SK-N-MC (cell line): Measurements from ENCODE around the gene OR6P1.

Experiments
- DNase-seq: peaks from one replicate; pipeline ENCODE4 v3.0.0-alpha.2; 2011; ENCODE audit warnings: low read depth, low spot score
- H3K27ac ChIP-seq: fragments of 200-600 bp; sonication (generic); 2 replicates; pipeline ENCODE4 v1.5.1; 2016; ENCODE audit warnings: mixed run types
- H3K36me3 ChIP-seq: fragments of 200-600 bp; sonication (generic); 2 replicates; pipeline ENCODE4 v1.6.1; 2017; ENCODE audit warnings: antibody characterized with exemption, low read length, mixed read lengths; ENCODE audit not compliant: insufficient read depth
- H3K4me3 ChIP-seq: fragments of 200-600 bp; sonication (generic); 2 replicates; pipeline ENCODE4 v1.5.1; 2016
- H3K9ac ChIP-seq: fragments of 200-600 bp; sonication (generic); 2 replicates; pipeline ENCODE4 v1.8.0; 2017; ENCODE audit warnings: mixed run types, mixed read lengths; ENCODE audit not compliant: insufficient read length
- H3K9me3 ChIP-seq: fragments of 200-600 bp; sonication (generic); 2 replicates; pipeline ENCODE4 v1.6.1; 2017; ENCODE audit warnings: low read depth, mild to moderate bottlenecking, antibody characterized with exemption, low read length, moderate library complexity, mixed read lengths
- EZH2 ChIP-seq: fragments of 200-600 bp; sonication (generic); IDR thresholded peaks from one replicate; pipeline ENCODE4 v1.6.1; 2017; ENCODE audit warnings: antibody characterized with exemption
- FOXP2 ChIP-seq: optimal IDR thresholded peaks from 2 replicates; pipeline ENCODE3; 2011; ENCODE audit warnings: mild to moderate bottlenecking, moderate library complexity; ENCODE audit not compliant: insufficient read depth; ENCODE audit errors: extremely low read length, control extremely low read depth
- POLR2AphosphoS5 ChIP-seq: IDR thresholded peaks from 2 replicates; pipeline ENCODE4 v1.6.1; 2012; ENCODE audit warnings: mild to moderate bottlenecking, low read depth, low read length, borderline replicate concordance

Gene OR6P1

DNA sequence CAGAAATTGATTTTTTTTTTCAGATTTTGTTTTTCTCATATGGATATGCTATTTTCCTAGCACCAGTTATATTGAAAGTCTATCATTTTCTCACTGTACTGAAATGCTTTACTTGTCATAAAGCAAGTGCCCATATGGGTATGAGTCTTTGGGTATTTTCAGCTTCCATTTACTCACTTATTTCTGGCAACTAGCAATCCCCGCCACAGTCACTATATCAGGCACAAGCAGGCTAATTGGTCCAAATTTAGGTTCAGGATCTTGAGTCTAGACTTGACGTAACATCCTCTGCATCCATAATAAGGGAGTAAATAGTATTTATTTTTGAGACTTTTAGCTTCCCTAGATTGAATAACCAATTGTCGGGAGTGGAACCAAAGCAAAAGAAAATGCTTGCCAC lies 7.2 kb upstream of the OR6P1 start:
- H3K9ac ChIP-seq: no peak overlapping the region
- H3K9me3 ChIP-seq: no peaks in the 10 kb centered on the region
- no peaks in the 10 kb centered on the region for H3K36me3 ChIP-seq
- no peak for TF ChIP-seq POLR2AphosphoS5
- TF ChIP-seq EZH2: no peak
- no peak for TF ChIP-seq FOXP2
- no peak overlapping the region for H3K27ac ChIP-seq
- H3K4me3 ChIP-seq: no peak overlapping the region
- DNase-seq: no peak

DNA sequence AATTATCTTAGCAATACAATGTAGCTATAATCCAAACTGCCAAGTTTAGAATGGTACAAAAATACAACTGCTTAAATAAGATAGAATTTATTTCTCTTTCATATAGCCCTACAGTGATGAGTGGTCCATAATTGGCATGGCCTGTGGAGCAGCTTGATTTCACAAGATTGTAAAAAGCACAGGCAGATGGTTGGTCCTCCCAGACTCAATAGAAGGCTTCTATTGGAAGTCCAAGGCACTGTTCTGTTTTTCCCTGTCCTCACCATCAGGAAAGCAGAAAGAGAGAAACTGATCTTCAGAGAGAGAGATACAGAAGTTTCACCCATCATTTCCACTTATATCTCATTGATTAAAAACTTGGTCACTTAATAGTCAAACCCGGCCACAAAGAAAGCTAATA lies 1.8 kb upstream of the OR6P1 start:
- Histone ChIP-seq H3K4me3 (no peak overlapping the region), H3K36me3 (no peaks in the 10 kb centered on the region), H3K27ac (no peak overlapping the region), H3K9ac (no peak overlapping the region), H3K9me3 (no peaks in the 10 kb centered on the region)
- DNase-seq: no peak
- no peak for TF ChIP-seq EZH2
- no peak for TF ChIP-seq POLR2AphosphoS5
- TF ChIP-seq FOXP2: no peak

DNA sequence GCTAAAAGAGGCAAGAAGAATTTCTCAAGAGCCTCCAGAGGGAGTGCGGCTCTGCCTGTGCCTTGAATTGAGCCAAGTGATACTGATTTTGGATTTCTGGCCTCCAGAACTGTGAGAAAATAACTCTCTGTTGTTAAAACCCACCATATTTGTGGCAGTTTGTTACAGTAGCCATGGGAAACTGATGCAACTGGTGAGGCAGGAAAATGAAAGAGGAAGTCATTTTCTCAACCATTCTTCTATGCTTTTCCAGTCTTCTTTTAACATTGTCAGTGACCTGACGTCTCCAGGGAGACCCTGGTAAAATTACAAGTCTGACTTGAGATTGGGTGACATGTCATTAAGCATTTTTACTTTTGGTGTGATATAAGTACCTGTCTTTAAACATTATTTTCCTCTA lies 5.8 kb downstream of the OR6P1 start:
- DNase-seq: no peak

DNA sequence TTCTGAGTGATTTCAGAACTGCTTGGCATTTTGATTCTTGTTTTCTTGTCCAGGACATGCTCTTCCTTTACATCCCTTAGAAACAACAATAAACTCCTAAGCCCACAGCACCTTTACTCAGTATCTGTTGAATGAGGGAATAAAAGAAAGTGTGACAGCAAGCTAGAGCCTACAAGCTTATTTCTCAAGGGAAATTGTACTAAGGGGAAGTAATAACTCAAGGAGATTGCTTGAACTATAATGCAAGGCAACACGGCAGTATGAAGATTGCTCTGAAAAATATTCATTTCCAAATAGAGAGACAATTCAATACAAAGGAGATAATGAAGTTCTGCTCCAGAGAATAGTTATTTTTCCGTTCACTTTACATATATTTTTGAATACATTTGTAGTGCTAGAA lies 6.5 kb downstream of the OR6P1 start:
- no peak for TF ChIP-seq FOXP2
- no peaks in the 10 kb centered on the region for H3K9me3 ChIP-seq
- no peaks in the 10 kb centered on the region for H3K36me3 ChIP-seq
- no peak overlapping the region for H3K27ac ChIP-seq
- H3K9ac ChIP-seq: no peak overlapping the region
- no peak overlapping the region for H3K4me3 ChIP-seq
- no peak for DNase-seq

More for the DNA sequence above, 5.8 kb downstream of the OR6P1 start:
- Histone ChIP-seq H3K4me3 (no peak overlapping the region), H3K36me3 (no peaks in the 10 kb centered on the region), H3K9me3 (no peaks in the 10 kb centered on the region), H3K27ac (no peak overlapping the region), H3K9ac (no peak overlapping the region)
- TF ChIP-seq FOXP2 (no peak), POLR2AphosphoS5 (no peak), EZH2 (no peak)

GRCh38 chr1:158559696-158560095 lies 10.7 kb downstream of the OR6P1 start:
- H3K36me3 ChIP-seq: no peaks in the 10 kb centered on the region
- no peak overlapping the region for H3K9ac ChIP-seq
- H3K4me3 ChIP-seq: no peak overlapping the region
- no peak for TF ChIP-seq POLR2AphosphoS5
- no peak for TF ChIP-seq EZH2
- no peak for TF ChIP-seq FOXP2
- H3K9me3 ChIP-seq: no peaks in the 10 kb centered on the region
- H3K27ac ChIP-seq: no peak overlapping the region
- no peak for DNase-seq

- H3K4me3 ChIP-seq: no peak within 1 kb of the TSS
- H3K27ac ChIP-seq: no peak within 1 kb of the TSS
- H3K9me3 ChIP-seq: no peaks in the 10 kb centered on the region
- DNase-seq: no peak
- TF ChIP-seq POLR2AphosphoS5 (no peak), EZH2 (no peak), FOXP2 (no peak)
- no peaks in the 10 kb centered on the region for H3K36me3 ChIP-seq
- no peak within 1 kb of the TSS for H3K9ac ChIP-seq
Measured at GRCh38 chr1:158554352-158554751, 16.0 kb downstream of the OR6P1 start, which contains the start of gene OR6Y1. Gene OR6Y1 (minus strand): TSS chr1:158554405. CDS start chr1:158548105, 6,300 bp downstream.

GRCh38 chr1:158552296-158552695 lies 18.1 kb downstream of the OR6P1 start:
- no peak for DNase-seq
- no peak overlapping the region for H3K27ac ChIP-seq
- H3K36me3 ChIP-seq: no peaks in the 10 kb centered on the region
- no peak for TF ChIP-seq EZH2
- no peak for TF ChIP-seq POLR2AphosphoS5
- TF ChIP-seq FOXP2: no peak
- H3K9me3 ChIP-seq: no peaks in the 10 kb centered on the region
- H3K9ac ChIP-seq: no peak overlapping the region
- H3K4me3 ChIP-seq: no peak overlapping the region

DNA sequence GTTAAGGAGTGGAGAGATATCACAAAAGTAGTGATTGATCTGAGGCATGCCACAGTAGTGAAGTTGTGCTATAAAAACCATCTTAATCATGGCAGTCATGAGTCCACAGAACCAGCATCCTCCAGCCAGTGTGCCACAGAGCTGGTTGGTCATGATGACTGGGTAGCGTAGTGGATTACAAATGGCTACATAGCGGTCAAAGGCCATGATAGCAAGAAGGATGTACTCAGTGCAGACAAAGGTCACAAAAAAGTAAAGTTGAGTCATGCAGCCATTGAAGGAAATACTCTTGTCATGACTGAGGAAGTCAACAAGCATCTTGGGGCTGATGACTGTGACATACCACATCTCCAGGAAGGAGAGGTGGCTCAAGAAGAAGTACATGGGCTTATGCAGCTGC lies 22.8 kb downstream of the OR6P1 start:
- no peak for DNase-seq
- H3K4me3 ChIP-seq: no peak overlapping the region
- H3K9ac ChIP-seq: no peak overlapping the region
- no peaks in the 10 kb centered on the region for H3K36me3 ChIP-seq
- TF ChIP-seq EZH2 (no peak), POLR2AphosphoS5 (no peak), FOXP2 (no peak)
- no peak overlapping the region for H3K27ac ChIP-seq
- H3K9me3 ChIP-seq: no peaks in the 10 kb centered on the region

DNA sequence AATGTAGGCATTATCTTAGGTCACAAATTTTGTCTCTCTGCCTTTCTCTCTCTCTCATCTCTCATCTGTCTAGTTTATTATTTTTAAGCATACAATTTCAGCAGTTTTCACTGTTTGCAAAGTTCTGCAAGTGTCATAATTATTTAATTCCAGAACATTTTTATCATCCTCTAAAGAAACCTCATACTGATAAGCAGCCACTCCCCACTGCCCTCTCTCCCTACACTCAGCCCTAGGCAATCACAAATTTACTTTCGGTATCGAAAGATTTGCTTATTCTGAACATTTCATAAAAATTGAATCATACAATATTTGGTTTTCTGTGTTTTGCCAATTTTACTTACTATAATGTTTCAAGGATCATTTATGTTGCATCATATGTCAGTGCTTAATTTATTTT lies 32.8 kb downstream of the OR6P1 start:
- Histone ChIP-seq H3K9me3 (no peaks in the 10 kb centered on the region), H3K36me3 (no peaks in the 10 kb centered on the region), H3K27ac (no peak overlapping the region), H3K4me3 (no peak overlapping the region), H3K9ac (no peak overlapping the region)
- no peak for DNase-seq
- TF ChIP-seq FOXP2 (no peak), EZH2 (no peak), POLR2AphosphoS5 (no peak)
